HepG2 (cell line): ENCODE measurements around the gene CLIC4. TPM values are rescaled to one million over a fixed set of nuclear protein-coding genes. Genes with fewer than 3 reads are reported as not detected.

Experiments used
- ATAC-seq: fragments of 200-7000 bp; cut with Tn5 transposase; 3 replicates; pipeline ENCODE4 v1.9.1; 2020; ENCODE audit warnings: mild to moderate bottlenecking, moderate library complexity
- BruUV-seq: library from RNA; stranded (reverse); fragments of 400-500 nt; replicated peaks from 2 replicates; lab custom pipeline; 2021; lab: Mats Ljungman, UMichigan
- CTCF ChIA-PET: fragments of 300-600 bp; formaldehyde crosslinking; extraction: SDS; loops from one replicate; lab custom pipeline; 2021; ENCODE audit warnings: low total read pairs, inconsistent platforms, low intra/inter-chr PET ratio; lab: Yijun Ruan, JAX
- POLR2A ChIA-PET: fragments of 350-600 bp; sonication (Branson Sonifier 250); formaldehyde crosslinking; loops from one replicate; lab custom pipeline; 2020; ENCODE audit warnings: antibody characterized with exemption, inconsistent platforms; lab: Yijun Ruan, JAX
- DNase-seq: peaks from one replicate; pipeline ENCODE4 v3.0.0-alpha.2; 2015; ENCODE audit warnings: low spot score
- FAIRE-seq: peaks from 3 replicates; lab custom pipeline; 2011; peaks lifted over from hg19 to GRCh38; lab: Jason Lieb, UNC
- H2AFZ ChIP-seq: one replicate; pipeline ENCODE4 v1.6.1; 2011; ENCODE audit warnings: low read length, inconsistent platforms
- H3K27ac ChIP-seq: fragments of 300-600 bp; 3 replicates; pipeline ENCODE4 v1.8.0; 2011; ENCODE audit warnings: mixed run types, mild to moderate bottlenecking, mixed read lengths, low read length, inconsistent platforms; ENCODE audit not compliant: insufficient read depth; ENCODE audit errors: extremely low read length
- H3K27me3 ChIP-seq, 2 experiments: fragments of 200-600 bp in 1 of 2; 2 replicates in 1 of 2; 3 replicates in 1 of 2; pipeline versions ENCODE4 v1.6.0 to v1.8.0; 2011; ENCODE audit warnings: low read length in 2 of 2, mild to moderate bottlenecking in 2 of 2, moderate library complexity in 2 of 2, inconsistent platforms in 1 of 2; ENCODE audit not compliant: insufficient read depth in 2 of 2, control insufficient read depth in 1 of 2
- H3K36me3 ChIP-seq, 2 experiments: fragments of 200-600 bp in 1 of 2; replicated peaks in 1 of 2; 2 replicates in 1 of 2; 3 replicates in 1 of 2; pipeline versions ENCODE4 v1.5.1 to v1.8.0; 2011; ENCODE audit warnings: low read length in 2 of 2, inconsistent platforms in 1 of 2; ENCODE audit not compliant: insufficient read depth in 2 of 2, control insufficient read depth in 1 of 2
- H3K4me1 ChIP-seq: 2 replicates; pipeline ENCODE4 v1.5.1; 2012; ENCODE audit warnings: low read length, inconsistent platforms; ENCODE audit not compliant: insufficient read depth
- H3K4me2 ChIP-seq: 2 replicates; pipeline ENCODE4 v1.6.0; 2011; ENCODE audit warnings: low read depth, low read length, inconsistent platforms
- H3K4me3 ChIP-seq, 3 experiments: fragments of 200-600 bp in 1 of 3; sonication (generic), shearing (Covaris generic) in 1 of 3; replicated peaks in 1 of 3; 2 replicates each; pipeline ENCODE4 v1.5.1; 2011 to 2016; ENCODE audit warnings: low read length in 3 of 3, inconsistent platforms in 2 of 3, low read depth in 2 of 3, mild to moderate bottlenecking in 2 of 3, control low read depth in 1 of 3, mixed read lengths in 1 of 3; ENCODE audit not compliant: insufficient read depth in 1 of 3
- H3K79me2 ChIP-seq: one replicate; pipeline ENCODE4 v1.6.1; 2011; ENCODE audit warnings: low read length, inconsistent platforms; ENCODE audit not compliant: insufficient read depth
- H3K9ac ChIP-seq: 2 replicates; pipeline ENCODE4 v1.6.0; 2011; ENCODE audit warnings: mild to moderate bottlenecking, low read depth, low read length, inconsistent platforms; ENCODE audit not compliant: insufficient read depth
- H3K9me3 ChIP-seq: 2 replicates; pipeline ENCODE4 v1.5.1; 2012; ENCODE audit warnings: mild to moderate bottlenecking, low read length
- H4K20me1 ChIP-seq: 2 replicates; pipeline ENCODE4 v1.6.0; 2011; ENCODE audit warnings: inconsistent platforms, mild to moderate bottlenecking, low read length, moderate library complexity; ENCODE audit not compliant: insufficient read depth
- RFXANK ChIP-seq: IDR thresholded peaks from 2 replicates; pipeline ENCODE4 v1.6.1; 2016
- ZBTB46 ChIP-seq: sonication (generic); formaldehyde crosslinking; IDR thresholded peaks from 2 replicates; pipeline ENCODE4 v1.4.0; 2020; ENCODE audit warnings: mild to moderate bottlenecking, missing genetic modification reagents, borderline replicate concordance
- WGBS: methylation state at CpG from one replicate; pipeline ENCODE4 v1.1.6; 2017; ENCODE audit warnings: low lambda C conversion rate; 5-methylcytosine and 5-hydroxymethylcytosine counted together
- in situ Hi-C: cut with HindIII; loops from 2 replicates; pipeline ENCODE4 v1.10.0; 2017; ENCODE audit warnings: low pct_unique_long_range_greater_than_20kb; ENCODE audit not compliant: extremely low pct_ligation_motif_present
- intact Hi-C: fragments of 100-400 bp; cut with micrococcal nuclease; formaldehyde crosslinking; loops from one replicate; pipeline ENCODE4 v1.10.0; 2022; ENCODE audit not compliant: unreplicated experiment
- polyA plus RNA-seq, 8 experiments: library from polyadenylated mRNA; depleted of rRNA in 3 of 8; stranded (reverse) in 7 of 8; unstranded in 1 of 8; fragments of >200 nt; fragmentation: Illumina TruSeq in 4 of 8; extraction: Trizol in 4 of 8; gene quantifications; 2 replicates each; pipeline versions ENCODE4 v1.2.1 to v1.2.3, GENCODE V29; 2011 to 2016; ENCODE audit warnings: low read depth in 4 of 8, missing spikeins in 1 of 8, mixed read lengths in 1 of 8; ENCODE audit not compliant: insufficient read depth in 1 of 8
- total RNA-seq, 5 experiments: library from RNA; depleted of rRNA; stranded (reverse); fragments of >200 nt; fragmentation: Illumina TruSeq; extraction: Trizol; gene quantifications; 2 replicates each; pipeline ENCODE4 v1.2.3, GENCODE V29; 2016; ENCODE audit warnings: low read depth in 1 of 5
- TF ChIP-seq, protein P1 (sequence below): sonication (generic); formaldehyde crosslinking; IDR thresholded peaks from 2 replicates; pipeline ENCODE4 v1.4.0; 2020; ENCODE audit warnings: missing genetic modification reagents, borderline replicate concordance

CLIC4 gene
- total and polyA plus RNA-seq, 2 of the 13 experiments (the other 11 are each of a cell fraction or from before 2014, with no cell fraction given), result 23.3 to 77.4 TPM

GRCh38 chr1:24749252-24749651 is 4.0 kb downstream of the CLIC4 start:
- ChIA-PET POLR2A (interaction anchor here (1.5 kb wide), 1 partner anchor 44 kb away, joined by 4 read pairs; no protein-coding TSS in a partner anchor), CTCF (no interaction called here)
- intact Hi-C loops (loop anchor here (10.0 kb wide), 1 partner anchor 56 kb away; no protein-coding TSS in a partner anchor), in situ Hi-C loops (no loop called here)
- Histone ChIP-seq H3K36me3 (peaks cover 0 to 9% of the 10 kb centered on the region in 2 experiments; a peak in 1 of 5 replicates), H3K27ac (no peak overlapping the region), H3K79me2 (peaks cover 82% of the 10 kb centered on the region), H4K20me1 (peaks cover 25% of the 10 kb centered on the region), H3K9me3 (no peaks in the 10 kb centered on the region), H3K27me3 (no peaks in the 10 kb centered on the region; a peak in 1 of 5 replicates), H3K4me2 (no peak overlapping the region; the same call in 1 of the 2 replicates), H3K4me3 (no peak overlapping the region), H2AFZ (no peak overlapping the region), H3K9ac (no peak overlapping the region), H3K4me1 (peaks cover 72% of the 10 kb centered on the region)
- DNase-seq (no peak), ATAC-seq (no peak), FAIRE-seq (no peak)
- TF ChIP-seq, protein P1, sequence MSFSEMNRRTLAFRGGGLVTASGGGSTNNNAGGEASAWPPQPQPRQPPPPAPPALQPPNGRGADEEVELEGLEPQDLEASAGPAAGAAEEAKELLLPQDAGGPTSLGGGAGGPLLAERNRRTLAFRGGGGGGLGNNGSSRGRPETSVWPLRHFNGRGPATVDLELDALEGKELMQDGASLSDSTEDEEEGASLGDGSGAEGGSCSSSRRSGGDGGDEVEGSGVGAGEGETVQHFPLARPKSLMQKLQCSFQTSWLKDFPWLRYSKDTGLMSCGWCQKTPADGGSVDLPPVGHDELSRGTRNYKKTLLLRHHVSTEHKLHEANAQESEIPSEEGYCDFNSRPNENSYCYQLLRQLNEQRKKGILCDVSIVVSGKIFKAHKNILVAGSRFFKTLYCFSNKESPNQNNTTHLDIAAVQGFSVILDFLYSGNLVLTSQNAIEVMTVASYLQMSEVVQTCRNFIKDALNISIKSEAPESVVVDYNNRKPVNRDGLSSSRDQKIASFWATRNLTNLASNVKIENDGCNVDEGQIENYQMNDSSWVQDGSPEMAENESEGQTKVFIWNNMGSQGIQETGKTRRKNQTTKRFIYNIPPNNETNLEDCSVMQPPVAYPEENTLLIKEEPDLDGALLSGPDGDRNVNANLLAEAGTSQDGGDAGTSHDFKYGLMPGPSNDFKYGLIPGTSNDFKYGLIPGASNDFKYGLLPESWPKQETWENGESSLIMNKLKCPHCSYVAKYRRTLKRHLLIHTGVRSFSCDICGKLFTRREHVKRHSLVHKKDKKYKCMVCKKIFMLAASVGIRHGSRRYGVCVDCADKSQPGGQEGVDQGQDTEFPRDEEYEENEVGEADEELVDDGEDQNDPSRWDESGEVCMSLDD (CRISPR knock-in tag), result no peak
- no peak for TF ChIP-seq ZBTB46 (CRISPR knock-in tag)
- TF ChIP-seq RFXANK, result no peak
- 100% methylated on average over 1 of the region's 1 CpG for WGBS
- no TSS peak for BruUV-seq
